Lung (tissue), 12 donors: ENCODE data around the gene GPAM. TPM values are rescaled to one million over a fixed set of nuclear protein-coding genes. Genes with fewer than 3 reads are reported as not detected.

ENCODE experiments used
- ATAC-seq: fragments of 200-7000 bp; cut with Tn5 transposase; one replicate; pipeline ENCODE4 v1.9.1; 2020; ENCODE audit warnings: moderate number of reproducible peaks; ENCODE audit not compliant: insufficient read depth, low FRiP score
- DNase-seq, 3 donors: peaks; one replicate each; pipeline ENCODE4 v3.0.0-alpha.2; 2013 to 2017
- H3K27ac ChIP-seq, 2 donors: one replicate each; pipeline ENCODE4 v1.5.1; 2013; ENCODE audit warnings: mild to moderate bottlenecking in 2 of 2, moderate library complexity in 2 of 2, control low read depth in 1 of 2, inconsistent platforms in 1 of 2, low read depth in 1 of 2, low read length in 1 of 2
- H3K27me3 ChIP-seq, 3 donors: one replicate each; pipeline ENCODE4 v1.5.1; 2013; ENCODE audit warnings: low read length in 2 of 3; ENCODE audit not compliant: control insufficient read depth in 3 of 3, insufficient read depth in 3 of 3
- H3K36me3 ChIP-seq, 4 donors: one replicate each; pipeline ENCODE4 v1.5.1; 2013; ENCODE audit warnings: low read length in 4 of 4, mild to moderate bottlenecking in 1 of 4, moderate library complexity in 1 of 4; ENCODE audit not compliant: control insufficient read depth in 4 of 4, insufficient read depth in 4 of 4
- H3K4me1 ChIP-seq, 5 donors: one replicate each; pipeline ENCODE4 v1.5.1; 2013; ENCODE audit warnings: low read length in 5 of 5, mild to moderate bottlenecking in 2 of 5, moderate library complexity in 1 of 5; ENCODE audit not compliant: control insufficient read depth in 5 of 5, insufficient read depth in 5 of 5
- H3K4me3 ChIP-seq: one replicate; pipeline ENCODE4 v1.5.1; 2013; ENCODE audit warnings: mild to moderate bottlenecking, control low read depth, moderate library complexity
- H3K9ac ChIP-seq, 2 donors: one replicate each; pipeline ENCODE4 v1.5.1; 2013; ENCODE audit warnings: low read length in 2 of 2, control low read depth in 1 of 2; ENCODE audit not compliant: insufficient read depth in 1 of 2
- H3K9me3 ChIP-seq, 4 donors: one replicate each; pipeline ENCODE4 v1.5.1; 2013; ENCODE audit warnings: low read length in 3 of 4, mild to moderate bottlenecking in 1 of 4, moderate library complexity in 1 of 4; ENCODE audit not compliant: control insufficient read depth in 4 of 4, insufficient read depth in 3 of 4
- WGBS, 2 donors: extraction: QIAGEN DNeasy Blood & Tissue Kit; methylation state at CpG; one replicate each; pipeline ENCODE4 v1.1.7; 2013; 5-methylcytosine and 5-hydroxymethylcytosine counted together
- polyA plus RNA-seq, 2 donors: library from polyadenylated mRNA; stranded (reverse); fragments of 200-250 nt; gene quantifications; one replicate each; pipeline ENCODE4 v1.2.1, GENCODE V29; 2013
- total RNA-seq, 2 donors: library from RNA; depleted of rRNA in 1 of 2; stranded (reverse); fragments of >200 nt in 1 of 2; gene quantifications; one replicate each; pipeline ENCODE4 v1.2.1, GENCODE V29; 2014 to 2021
- TF ChIP-seq, protein P1 (sequence below): IDR thresholded peaks from 2 replicates; pipeline ENCODE4 v1.5.1; 2012; ENCODE audit warnings: mild to moderate bottlenecking; ENCODE audit errors: control extremely low read depth, extremely low read depth
- donor health status: control.
- donor health status: control.
- donor health status: Bipolar disorder and iron deficiency.
- donor health status: healthy.
- donor health status: DM: yes; HTN: yes; CAD: no.

GPAM gene
- total and polyA plus RNA-seq, 4 donors, result 2.7 to 21.8 (median 8.9) TPM

DNA sequence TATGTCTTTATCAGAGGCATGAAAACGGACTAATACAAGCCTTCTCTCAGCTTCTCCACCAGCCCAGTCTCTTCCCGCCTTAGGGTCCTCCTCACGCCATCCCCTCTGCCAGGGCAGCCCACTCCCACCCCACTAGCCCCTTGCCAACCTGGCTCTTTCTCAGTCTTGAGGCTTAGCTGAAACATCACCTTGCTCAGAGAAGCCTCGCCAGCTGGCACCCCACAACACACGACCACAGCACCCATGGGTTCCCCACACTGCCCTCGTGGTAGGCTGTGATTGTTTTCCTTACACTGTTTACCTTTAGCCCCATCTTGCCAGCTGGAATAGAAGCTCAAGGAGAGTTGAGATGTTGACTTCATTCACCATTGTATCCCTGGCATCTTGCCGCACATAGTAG, 44.4 kb downstream of the GPAM start:
- 92 to 96% methylated on average over 7 of the region's 7 CpGs for whole genome bisulfite sequencing, 2 donors
- Histone ChIP-seq H3K4me1 (no peaks in the 10 kb centered on the region), H3K9ac (no peak overlapping the region), H3K36me3 (no peaks in the 10 kb centered on the region), H3K4me3 (no peak overlapping the region), H3K27me3 (no peaks in the 10 kb centered on the region), H3K9me3 (no peaks in the 10 kb centered on the region), H3K27ac (no peak overlapping the region)
- TF ChIP-seq, protein P1, sequence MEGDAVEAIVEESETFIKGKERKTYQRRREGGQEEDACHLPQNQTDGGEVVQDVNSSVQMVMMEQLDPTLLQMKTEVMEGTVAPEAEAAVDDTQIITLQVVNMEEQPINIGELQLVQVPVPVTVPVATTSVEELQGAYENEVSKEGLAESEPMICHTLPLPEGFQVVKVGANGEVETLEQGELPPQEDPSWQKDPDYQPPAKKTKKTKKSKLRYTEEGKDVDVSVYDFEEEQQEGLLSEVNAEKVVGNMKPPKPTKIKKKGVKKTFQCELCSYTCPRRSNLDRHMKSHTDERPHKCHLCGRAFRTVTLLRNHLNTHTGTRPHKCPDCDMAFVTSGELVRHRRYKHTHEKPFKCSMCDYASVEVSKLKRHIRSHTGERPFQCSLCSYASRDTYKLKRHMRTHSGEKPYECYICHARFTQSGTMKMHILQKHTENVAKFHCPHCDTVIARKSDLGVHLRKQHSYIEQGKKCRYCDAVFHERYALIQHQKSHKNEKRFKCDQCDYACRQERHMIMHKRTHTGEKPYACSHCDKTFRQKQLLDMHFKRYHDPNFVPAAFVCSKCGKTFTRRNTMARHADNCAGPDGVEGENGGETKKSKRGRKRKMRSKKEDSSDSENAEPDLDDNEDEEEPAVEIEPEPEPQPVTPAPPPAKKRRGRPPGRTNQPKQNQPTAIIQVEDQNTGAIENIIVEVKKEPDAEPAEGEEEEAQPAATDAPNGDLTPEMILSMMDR, result no peak
- no peak for DNase-seq
- ATAC-seq, result no peak

- H3K36me3 ChIP-seq, result no peaks in the 10 kb centered on the region
- H3K27ac ChIP-seq, result no peak overlapping the region
- no peaks in the 10 kb centered on the region for H3K27me3 ChIP-seq
- H3K9ac ChIP-seq, result no peak overlapping the region
- ATAC-seq, result peak; percentile 44
- H3K4me1 ChIP-seq, result no peaks in the 10 kb centered on the region
- WGBS, 2 donors, result 46 to 50% methylated on average over 13 of the region's 13 CpGs
- peak; percentile 57 to 76 (median 65) for DNase-seq
- H3K9me3 ChIP-seq, result no peaks in the 10 kb centered on the region
- TF ChIP-seq, protein P1, result peak; percentile 60
- H3K4me3 ChIP-seq, result no peak overlapping the region
Measured at GRCh38 chr10:112137154-112137987, 46.2 kb downstream of the GPAM start.

- Histone ChIP-seq H3K27ac (no peak overlapping the region), H3K9ac (no peak overlapping the region), H3K4me3 (no peak overlapping the region), H3K27me3 (no peaks in the 10 kb centered on the region), H3K4me1 (no peaks in the 10 kb centered on the region), H3K9me3 (no peaks in the 10 kb centered on the region), H3K36me3 (no peaks in the 10 kb centered on the region)
- 81 to 89% methylated on average over 5 of the region's 5 CpGs for WGBS, 2 donors
- TF ChIP-seq, protein P1, result no peak
- ATAC-seq (no peak), DNase-seq (no peak)
Measured at GRCh38 chr10:112136486-112137153, 46.9 kb downstream of the GPAM start.
